HG02840 (cell line): ENCODE measurements around the gene NUCB2.
"Not testable (repeated sequence)": the region's sequence is repeated elsewhere in the genome, so short reads cannot be mapped to it uniquely, and the experiment has no call there.

Experiments
- ATAC-seq: cut with Tn5 transposase; IDR thresholded peaks from one replicate; pipeline ENCODE4 v1.9.1; 2021; ENCODE audit warnings: mild to moderate bottlenecking, moderate library complexity, moderate number of reproducible peaks; ENCODE audit not compliant: unreplicated experiment, low FRiP score

Gene NUCB2

GRCh38 chr11:17267576-17267975 is 9.0 kb upstream of the NUCB2 start:
- no peak for ATAC-seq

- not testable (repeated sequence) for ATAC-seq
Observed at GRCh38 chr11:17268500-17268899, 8.0 kb upstream of the NUCB2 start.

- ATAC-seq: no peak
Observed at GRCh38 chr11:17268902-17269301, 7.6 kb upstream of the NUCB2 start.

GRCh38 chr11:17272801-17273200 is 3.7 kb upstream of the NUCB2 start:
- ATAC-seq: no peak

- ATAC-seq: no peak
Observed at GRCh38 chr11:17273211-17273610, 3.3 kb upstream of the NUCB2 start.

- ATAC-seq: no peak
Observed at GRCh38 chr11:17273668-17274282, 2.8 kb upstream of the NUCB2 start.

GRCh38 chr11:17275400-17276235 is 921 bp upstream of the NUCB2 start:
- ATAC-seq: no peak

- peak; percentile 27 for ATAC-seq
Observed at GRCh38 chr11:17277024-17277584, 565 bp downstream of the NUCB2 start.

- ATAC-seq: no peak
Observed at GRCh38 chr11:17280494-17281127, 4.1 kb downstream of the NUCB2 start.

GRCh38 chr11:17286332-17286731 is 9.8 kb downstream of the NUCB2 start:
- no peak for ATAC-seq

- ATAC-seq: no peak
Observed at GRCh38 chr11:17287058-17287457, 10.5 kb downstream of the NUCB2 start.

- ATAC-seq: no peak
Observed at GRCh38 chr11:17291710-17292109, 15.2 kb downstream of the NUCB2 start.

- ATAC-seq: no peak
Observed at GRCh38 chr11:17293311-17293710, 16.8 kb downstream of the NUCB2 start.

GRCh38 chr11:17294033-17294432 is 17.5 kb downstream of the NUCB2 start:
- ATAC-seq: no peak

GRCh38 chr11:17296852-17297559 is 20.5 kb downstream of the NUCB2 start:
- no peak for ATAC-seq

- ATAC-seq: peak; percentile 51
Observed at GRCh38 chr11:17298302-17298701, 21.8 kb downstream of the NUCB2 start.

- ATAC-seq: no peak
Observed at GRCh38 chr11:17300372-17300771, 23.8 kb downstream of the NUCB2 start.

- no peak for ATAC-seq
Observed at GRCh38 chr11:17313349-17314231, 37.1 kb downstream of the NUCB2 start.

- no peak for ATAC-seq
Observed at GRCh38 chr11:17314232-17314547, 37.7 kb downstream of the NUCB2 start.

- no peak for ATAC-seq
Observed at GRCh38 chr11:17314904-17315426, 38.4 kb downstream of the NUCB2 start.
